Stimulated activated CD8-positive, alpha-beta memory T cell treated with anti-CD3 and anti-CD28 coated beads, Interleukin-4, amount 100 ng/mL, for 4 hours (primary cell): ENCODE data around the gene CCDC91.

ENCODE experiments used
- DNase-seq, 2 donors: peaks; one replicate each; pipeline ENCODE4 v3.0.0-alpha.2; 2020; ENCODE audit warnings: low read depth in 2 of 2, low spot score in 1 of 2

The CCDC91 gene

DNA sequence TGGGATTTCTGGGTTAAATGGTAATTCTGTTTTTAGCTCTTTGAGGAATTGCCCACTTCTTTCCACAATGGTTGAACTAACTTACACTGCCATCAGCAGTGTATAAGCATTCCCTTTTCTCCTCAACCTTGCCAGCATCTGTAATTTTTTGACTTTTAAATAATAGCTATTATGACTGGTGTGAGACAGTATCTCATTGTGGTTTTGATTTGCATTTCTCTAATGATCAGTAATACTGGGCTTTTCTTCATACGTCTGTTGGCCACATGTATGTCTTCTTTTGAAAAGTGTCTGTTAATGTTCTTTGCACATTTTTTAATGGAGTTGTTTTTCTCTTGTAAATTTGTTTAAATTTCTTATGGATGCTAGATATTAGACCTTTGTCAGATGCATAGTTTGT, 323.7 kb downstream of the CCDC91 start:
- no peak for DNase-seq

DNA sequence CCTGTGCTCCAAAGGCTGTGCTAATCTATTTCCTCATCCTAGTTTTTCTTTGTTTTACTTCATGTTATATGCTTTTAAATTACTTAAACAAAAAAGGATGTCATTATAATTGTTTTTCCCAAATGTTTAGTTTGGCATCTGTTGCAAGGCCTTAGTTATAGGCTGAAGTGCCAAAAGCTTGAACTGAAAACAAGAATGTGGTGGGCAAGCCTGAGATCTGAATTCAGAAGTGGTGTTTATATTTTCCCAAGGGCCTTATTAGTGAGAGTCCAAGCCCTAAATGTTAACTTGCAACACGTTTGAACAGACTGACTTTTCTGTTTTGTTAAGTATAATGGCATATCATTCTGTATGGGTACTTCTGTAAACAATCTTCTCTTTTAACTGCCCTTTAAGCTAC, 326.8 kb downstream of the CCDC91 start:
- DNase-seq, result no peak

DNA sequence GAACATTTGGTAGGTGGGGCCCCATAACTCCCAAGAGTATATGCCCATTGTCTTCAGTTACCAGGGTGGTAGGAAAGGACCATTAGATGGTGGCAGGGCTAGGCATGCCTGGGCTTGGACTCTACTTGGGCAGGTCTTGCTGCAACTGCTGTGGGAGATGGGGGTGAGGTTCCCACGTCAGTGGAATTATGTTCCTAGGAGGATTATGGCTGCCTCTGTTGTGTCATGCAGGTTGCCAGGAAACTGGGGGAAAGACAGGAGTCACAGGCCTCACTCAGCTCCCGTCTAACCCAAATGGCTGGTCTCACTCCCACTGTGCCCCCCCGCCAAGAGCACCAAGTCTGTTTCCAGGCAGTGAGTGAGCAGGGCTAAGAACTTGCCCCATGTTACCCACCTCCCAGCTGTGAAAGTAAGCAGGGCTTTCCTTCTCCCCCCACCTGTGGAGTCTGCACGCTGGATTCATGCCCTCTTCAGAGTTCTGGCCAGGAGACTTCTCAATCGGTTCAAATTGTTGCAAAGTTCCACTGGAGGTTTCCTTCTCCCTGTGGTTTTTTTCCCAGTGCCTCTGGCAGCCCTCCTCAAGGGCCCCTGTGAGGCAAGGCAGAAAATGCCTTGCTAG, 337.5 kb downstream of the CCDC91 start:
- DNase-seq, result no peak

DNA sequence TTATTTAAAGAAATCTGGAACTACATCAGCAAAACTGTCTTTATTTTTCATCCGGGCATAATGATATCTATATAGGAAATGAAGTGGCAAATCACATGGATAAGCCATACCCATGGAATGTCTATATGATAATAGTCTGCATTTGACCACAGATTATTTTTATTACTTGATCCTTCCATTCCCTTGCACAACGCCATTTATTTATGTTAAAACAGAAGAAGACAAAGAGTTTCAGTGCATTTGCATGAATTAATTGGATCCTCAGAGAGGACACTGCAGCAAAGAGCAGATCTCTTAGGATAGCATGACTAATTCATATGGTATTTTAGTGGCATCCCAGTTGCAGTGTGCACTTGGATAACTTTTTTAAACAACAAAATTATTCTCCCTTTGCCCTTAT, 345.0 kb downstream of the CCDC91 start:
- no peak for DNase-seq

DNA sequence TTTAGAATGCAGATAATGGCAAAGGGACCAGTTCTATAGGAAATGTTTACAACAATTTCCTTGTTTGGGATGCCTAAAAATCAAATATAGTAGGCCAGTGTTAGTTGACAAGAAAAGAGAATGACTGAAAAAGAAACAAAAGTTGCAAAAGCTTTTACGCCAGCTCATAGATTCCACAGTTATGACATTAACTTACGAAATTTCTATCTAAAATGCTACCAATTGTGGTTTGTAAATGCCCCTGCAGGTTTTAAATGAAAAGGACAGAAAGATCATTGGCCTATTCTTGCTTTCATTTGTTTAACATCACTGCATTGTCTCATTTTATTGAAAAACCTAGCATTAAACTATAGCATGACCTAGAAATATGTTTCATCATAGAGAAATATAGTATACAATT, 345.8 kb downstream of the CCDC91 start:
- DNase-seq, result no peak

DNA sequence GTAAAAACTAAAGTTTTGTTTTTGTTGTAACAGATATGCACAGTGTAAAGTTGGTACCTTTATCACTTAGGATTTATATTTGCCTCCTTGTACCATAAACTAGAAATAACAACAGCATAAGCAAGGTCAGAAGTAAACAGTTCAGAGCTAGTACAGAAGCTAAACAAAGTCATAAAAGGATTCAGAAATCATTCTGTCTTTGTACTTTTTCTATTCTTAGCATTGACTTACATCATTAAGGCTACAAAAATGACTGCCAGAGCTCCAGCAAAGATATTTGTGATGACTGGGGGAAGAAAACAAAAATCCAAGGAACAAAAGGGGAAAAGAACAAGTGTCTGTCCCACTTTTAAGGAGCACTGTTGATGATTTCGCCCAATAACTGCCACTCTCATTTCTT, 347.2 kb downstream of the CCDC91 start:
- no peak for DNase-seq

DNA sequence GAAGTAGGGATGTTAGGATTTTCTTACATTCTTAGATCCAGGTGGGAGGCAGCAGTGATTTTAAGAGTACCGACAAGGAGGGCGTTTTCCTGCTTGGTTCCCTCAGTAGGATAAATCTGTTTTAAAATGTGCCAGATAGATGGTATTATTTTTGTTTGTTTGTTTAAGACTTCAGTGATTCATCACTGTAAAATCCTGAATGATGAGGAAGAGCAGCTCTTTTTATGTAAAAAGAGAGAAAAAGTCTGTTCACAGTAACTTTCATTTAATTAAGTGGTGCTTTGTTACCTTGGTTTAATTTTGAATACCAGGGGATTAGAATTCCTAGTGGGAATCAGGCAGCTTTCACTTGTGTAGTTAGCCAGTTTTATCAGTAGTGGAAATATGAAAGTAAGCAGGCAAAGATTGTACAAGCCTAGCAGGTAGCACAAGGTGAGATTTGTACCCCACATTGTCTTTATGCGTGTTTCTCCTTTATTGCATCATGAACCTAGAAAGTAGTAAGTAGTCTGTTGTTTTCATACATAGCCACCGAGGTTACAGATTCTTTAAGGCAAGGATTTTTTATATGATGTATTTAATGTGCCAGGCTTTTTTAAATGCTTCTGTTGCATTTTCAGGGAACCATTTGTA, 349.6 kb downstream of the CCDC91 start:
- DNase-seq, result no peak

DNA sequence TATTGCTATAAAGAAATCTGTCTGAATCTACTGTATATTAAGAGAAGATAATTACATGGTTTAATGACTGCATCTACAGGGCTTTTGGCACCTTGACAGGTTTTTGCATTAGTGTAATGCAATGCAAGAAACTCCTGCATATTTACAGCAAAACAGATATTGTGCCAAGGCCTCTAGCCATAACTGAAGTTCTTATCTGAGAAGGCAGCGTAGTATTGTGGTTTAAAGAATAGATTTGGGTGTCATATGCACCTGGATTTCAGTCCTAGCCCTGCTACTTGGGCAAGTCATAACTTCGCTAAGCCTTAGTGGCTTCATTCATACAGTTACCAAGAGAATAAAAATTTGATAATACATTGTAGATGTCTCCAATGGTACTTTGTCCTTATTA, 350.1 kb downstream of the CCDC91 start:
- DNase-seq, result no peak

DNA sequence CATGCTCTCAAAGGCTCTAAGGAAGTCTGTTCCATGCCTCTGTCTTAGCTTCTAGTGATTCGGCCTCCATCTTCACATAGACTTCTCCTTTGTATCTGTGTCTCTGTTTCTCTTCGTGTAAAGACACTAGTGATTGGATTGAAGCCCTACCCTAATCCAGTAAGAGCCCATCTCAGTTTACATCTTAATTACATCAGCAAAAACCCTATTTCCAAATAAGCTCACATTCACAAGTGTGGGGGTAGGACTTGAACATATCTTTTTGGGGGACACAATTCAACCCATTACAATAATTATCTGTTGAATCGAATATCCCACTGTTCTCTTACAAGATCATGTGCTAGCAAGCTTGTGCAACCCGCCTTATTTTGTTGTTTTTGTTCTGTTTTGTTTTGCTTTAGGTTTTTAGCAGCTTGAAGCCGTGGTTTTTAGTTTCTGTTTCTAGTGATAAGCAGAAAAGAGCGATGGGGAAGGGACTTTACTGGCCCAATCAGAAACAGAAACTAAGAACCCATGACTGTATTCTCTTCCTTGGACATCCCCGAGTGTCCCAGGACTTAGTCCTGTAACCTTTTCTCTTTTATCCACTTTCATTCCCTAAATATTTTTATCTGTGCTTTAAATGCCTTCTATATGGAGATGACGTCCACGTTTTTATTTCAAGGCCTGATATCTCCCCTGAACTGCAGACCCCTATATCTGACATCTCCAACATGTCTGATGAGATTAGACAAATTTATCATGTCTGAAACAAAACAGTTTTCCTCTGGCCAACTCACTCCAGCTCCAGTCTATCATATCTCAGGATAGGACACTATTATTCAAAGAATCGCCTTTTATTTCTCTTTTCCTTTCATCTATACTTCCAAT, 353.0 kb downstream of the CCDC91 start:
- no peak for DNase-seq

DNA sequence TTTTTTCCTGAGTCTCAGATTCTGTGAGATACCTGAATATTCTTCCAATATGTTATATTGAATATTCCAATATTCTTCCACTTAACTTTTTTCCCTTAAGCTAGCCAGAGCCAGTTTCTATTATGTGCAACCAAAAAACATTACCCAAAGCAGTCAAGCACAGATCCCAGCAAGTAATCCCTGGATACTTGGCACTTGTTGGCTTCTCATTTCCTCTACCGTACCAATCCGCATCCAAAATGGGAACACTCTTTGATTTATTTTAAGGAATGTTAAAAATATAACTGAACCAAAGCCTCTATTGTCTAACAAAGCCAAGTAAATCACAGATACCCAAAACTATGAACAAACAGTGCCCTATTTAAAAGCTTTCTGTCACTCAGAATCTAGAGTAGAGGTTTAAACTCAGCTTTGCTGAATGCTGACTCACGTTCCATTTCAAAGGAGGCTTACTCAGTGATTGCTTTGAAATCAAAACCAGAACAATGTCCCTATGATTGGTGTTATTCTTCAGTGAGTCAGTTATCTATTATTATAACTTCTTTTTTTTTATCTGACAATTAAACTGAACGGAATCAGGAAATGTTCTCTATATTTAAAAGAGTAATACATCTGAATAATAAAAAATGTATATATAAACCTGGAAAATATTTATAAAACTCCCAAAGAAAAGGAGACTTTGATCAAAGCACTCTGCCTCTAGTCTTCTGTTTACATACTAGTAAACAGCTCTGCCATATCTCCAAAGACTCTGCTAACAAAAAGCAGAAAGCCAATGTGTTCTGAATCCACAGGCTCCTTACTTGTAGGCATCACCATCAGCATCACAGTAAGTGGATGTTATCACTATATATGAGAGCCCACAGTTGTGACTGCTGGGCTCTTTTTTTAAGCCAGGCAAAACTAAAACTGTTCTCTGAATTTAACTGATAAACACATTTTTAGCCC, 360.8 kb downstream of the CCDC91 start:
- no peak for DNase-seq

DNA sequence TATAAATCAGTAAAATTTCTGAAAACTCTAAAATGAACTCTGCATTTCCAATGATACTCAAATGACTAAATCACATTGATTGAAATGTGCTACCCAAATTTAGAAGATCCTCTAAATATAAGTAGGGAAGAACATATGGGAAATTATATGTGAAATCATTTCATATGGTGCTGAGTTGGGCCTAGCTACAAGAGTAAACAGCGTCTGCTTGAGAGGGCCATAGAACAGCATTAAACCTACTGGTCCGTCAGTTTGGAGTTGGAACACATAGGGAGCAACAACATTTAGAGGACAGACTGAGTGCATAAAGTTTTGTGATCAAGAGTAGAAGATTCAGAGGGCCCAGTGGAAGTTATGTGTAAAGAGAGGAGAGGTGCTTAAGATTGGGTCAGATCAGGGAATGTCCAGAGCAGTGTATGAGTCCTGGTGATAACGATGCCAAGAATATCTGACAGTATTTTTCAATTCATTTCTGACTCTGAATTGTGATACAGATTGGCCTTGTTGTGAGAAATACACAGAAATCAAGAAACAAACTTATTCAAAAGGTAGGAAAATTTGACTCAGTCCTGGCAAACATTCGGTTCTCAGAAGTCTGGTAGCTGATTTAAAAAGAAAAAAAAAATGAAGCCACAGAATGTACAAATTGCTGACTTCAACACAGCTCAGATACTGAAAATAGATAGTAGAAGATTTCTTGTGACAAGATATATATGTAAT, 362.2 kb downstream of the CCDC91 start:
- no peak for DNase-seq

DNA sequence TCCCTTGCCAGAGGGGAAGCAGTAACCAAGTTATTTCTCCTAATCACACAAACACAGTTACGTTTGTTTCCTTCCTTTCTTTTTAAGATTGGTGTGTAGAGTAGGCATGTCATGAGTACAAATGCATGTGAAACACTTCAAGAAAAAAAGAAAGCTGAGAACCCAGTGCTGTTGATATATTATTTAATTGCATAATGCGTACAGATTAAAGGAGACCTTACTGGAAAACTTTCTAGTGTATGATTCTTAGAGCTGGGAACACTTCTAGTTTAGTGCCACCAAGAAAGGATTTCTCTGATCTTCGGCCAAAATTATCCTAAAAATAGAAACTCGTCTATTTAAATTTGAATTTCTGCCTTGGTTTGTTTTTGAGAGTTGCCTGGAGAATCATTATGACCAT, 365.5 kb downstream of the CCDC91 start:
- DNase-seq, result no peak

DNA sequence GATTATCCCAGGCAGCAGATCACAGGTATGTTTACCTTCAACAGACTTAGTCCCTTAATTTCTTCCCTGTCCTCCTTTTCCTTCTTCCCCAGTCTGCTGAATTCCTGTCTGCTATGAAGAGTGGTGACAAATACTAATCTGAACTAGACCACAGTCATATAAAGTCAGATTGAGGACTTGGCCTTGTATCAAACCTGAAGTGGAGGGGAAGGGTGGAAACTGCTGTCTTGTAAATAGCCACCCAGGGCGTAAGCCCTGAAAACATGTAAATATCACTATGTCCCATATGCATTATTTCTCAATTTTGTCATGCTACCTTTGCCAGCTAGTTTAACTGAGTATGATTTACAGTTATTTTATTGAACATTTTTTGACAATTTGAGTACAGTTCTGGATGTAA, 368.0 kb downstream of the CCDC91 start:
- no peak for DNase-seq

DNA sequence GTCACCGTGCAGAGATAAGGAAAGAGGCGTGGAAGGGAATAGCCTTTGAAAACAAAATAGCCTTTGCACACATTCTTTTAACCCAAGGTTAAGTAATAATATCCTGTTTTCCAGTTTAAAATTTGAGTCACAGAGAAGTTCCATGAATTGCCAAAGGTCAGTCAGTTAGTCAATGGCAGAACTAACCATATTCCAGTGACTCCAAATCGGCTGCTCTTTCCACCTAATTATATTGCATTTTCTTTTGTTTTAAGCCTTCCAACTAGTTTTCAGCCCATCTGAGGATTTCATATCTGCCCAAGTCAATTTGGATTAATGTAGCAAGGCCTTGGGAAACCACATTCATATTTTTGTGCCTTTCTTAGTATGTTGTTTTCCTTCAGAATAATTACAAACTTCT, 373.0 kb downstream of the CCDC91 start:
- DNase-seq, result no peak

DNA sequence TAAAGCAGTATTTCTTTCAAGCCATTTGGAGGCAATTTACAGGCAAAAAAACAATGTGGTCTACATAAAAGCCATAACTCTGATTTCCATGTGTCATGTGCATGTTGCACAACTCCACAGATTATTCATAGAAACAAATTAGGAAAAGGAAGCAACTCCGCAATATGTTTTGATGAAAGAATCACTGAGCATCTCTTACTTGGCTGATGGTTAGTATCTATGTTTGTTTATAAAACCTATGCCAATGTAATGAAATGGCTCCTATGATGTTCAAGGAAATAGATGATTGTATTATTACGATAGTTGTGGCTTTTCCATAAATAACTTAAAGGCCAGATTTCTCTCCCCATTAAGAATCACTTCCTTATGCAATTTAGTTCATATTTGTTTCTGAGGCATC, 373.7 kb downstream of the CCDC91 start:
- DNase-seq, result no peak

DNA sequence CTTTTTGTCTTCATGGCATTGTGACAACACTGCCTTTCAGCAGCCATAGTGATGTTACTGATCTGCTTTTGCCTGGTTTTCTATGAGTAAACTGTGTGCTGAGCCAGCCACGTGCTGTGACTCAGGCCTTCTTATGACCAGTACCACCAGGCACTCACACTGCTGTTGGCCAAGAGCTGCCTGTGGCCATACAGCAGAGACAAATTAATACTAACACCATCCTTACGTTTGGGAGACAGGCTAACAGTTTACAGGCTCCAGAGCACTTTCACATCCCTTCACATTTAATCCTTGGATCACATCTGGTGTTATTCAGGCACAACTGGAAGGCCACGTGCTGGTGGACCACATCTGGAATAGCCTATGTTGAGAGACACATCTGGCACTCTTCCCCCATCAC, 377.9 kb downstream of the CCDC91 start:
- no peak for DNase-seq

DNA sequence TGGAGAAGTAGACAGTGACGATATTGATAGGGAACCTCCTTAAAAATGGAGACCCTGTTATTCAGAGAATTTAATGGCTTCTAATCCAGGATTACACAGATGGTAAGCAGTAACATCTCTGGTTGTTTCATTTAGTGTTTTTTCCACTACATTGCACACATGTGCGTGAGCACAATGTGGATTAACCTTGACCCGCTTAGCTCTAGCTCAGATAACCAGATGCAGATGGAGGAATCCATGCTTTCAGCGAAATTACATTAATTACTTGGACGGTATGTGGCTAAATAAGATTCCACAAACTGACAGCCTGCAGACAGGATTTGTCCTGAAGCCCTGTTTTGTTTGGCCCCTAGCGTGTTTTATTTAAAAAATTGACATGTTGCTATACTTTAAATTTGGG, 378.4 kb downstream of the CCDC91 start:
- DNase-seq, result no peak

DNA sequence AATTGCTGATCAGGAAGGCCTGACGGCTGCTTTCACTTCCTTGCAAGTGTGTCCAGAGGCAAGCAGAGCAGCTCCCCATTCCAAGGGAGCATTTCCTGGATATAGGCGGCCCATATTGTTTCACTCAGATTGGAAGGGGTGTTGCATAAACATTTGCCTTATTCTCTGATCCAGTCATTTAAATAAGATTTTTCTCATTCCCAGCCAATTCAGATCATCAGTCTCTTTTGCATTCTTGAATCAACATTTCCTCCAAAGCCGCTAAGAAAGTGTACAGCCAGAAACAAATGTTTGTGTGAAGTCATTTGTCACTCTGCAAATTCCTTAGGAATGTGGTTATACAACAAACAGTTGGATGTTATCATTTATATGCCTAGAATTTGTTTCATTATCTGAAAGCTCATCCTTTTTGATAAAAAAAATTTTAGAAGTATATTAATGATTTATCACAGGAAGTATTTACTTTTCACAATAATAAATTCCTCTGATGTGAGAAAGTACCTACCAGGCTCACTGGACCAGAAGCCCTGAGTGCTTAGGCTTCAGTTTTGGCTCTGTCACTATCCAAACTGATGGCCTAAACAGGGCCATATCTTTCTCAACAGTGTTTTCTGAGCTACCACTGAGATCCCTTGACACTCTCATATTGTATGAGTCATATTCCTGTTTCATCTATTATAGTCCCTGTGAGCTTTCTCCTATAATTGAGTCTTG, 379.6 kb downstream of the CCDC91 start:
- no peak for DNase-seq

DNA sequence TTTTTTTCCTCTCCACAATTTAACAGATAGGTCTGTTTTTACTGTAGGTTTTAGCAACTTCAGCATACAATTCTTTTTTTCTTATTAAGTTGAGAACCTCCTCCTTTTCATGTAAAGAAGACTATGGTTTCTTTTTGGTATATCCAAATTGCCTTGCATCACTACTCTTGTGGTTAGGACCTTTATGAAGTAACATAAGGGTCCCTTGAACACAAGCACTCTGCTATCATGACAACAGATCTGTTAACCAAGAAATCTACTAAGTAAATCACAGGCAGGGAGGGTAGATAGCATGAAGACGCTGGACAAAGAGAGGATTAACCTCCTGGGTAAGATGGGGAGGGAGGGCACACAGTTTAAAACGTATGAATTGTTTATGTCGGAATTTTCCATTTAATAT, 380.6 kb downstream of the CCDC91 start:
- no peak for DNase-seq
